ENCODE results near the gene IKZF5.

The IKZF5 gene

DNA sequence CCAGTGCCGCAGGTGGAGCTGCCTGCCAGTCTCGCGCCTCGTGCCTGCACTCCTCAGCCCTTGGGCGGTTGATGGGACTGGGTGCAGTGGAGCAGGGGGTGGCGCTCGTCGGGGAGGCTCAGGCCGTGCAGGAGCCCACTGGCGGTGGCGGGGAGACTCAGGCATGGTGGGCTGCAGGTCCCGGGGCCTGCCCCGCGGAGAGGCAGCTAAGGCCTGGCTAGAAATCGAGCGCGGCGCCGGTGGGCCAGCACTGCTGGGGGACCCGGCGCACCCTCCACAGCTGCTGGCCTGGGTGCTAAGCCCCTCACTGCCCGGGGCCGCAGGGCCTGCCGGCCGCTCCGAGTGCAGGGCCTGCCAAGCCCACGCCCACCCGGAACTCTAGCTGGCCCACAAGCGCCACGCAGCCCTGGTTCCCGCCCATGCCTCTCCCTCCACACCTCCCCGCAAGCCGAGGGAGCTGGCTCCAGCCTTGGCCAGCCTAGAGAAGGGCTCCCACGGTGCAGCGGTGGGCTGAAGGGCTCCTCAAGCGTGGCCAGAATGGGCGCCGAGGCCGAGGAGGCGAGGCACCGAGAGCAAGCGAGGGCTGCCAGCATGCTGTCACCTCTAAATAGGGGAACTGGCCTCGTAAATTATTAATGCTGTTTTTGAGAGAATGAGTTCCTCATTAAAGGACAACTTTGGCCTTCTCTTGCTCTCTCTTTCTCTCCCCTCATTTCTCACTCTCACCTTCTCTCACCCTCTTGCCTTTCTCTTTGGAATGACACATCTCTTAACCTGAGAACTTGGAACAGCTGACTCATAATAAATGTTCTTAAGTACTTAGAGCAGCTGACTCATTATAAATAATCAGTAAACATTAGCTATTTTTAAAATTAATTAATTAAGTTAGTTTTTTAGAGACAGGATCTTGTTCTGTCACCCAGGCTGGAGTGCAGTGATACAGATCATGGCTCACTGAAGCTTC, 5.1 kb upstream of the IKZF5 start:
- Histone ChIP-seq H3K27me3 (ENCODE audit: control insufficient read depth in 1 of 2, insufficient read depth in 2 of 2, low read length in 2 of 2) (no peaks in the 10 kb centered on the region), H3K9me3 (ENCODE audit: low read length) (no peaks in the 10 kb centered on the region), H3K9ac (ENCODE audit: low read length) (no peak overlapping the region), H3K27ac (ENCODE audit: low read depth, low read length) (no peak overlapping the region), H3K36me3 (ENCODE audit: insufficient read depth, low read length) (no peaks in the 10 kb centered on the region), H3K4me1 (ENCODE audit: insufficient read depth, low read length) (peaks cover 10% of the 10 kb centered on the region), H3K4me3 (ENCODE audit: low read depth in 1 of 2, low read length in 2 of 2) (no peak overlapping the region)

DNA sequence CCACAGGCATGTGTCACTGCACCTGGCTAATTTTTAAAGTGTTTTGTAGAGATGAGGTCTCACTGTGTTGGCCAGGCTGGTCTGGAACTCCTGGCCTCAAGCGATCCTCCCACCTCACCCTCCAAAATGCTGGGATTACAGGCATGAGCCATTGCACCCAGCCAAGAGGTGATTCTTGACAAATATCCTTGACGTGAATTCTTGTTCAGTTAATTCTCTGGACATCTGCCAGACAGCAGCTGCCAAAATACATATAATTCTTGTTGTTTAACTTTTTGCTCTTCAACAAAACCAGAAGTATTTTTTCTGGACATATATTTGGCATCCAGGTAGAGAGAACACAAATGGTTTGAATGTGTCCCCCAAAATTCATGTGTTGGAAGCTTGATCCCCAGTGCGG, 3.4 kb upstream of the IKZF5 start:
- no peak overlapping the region for H3K27ac ChIP-seq (ENCODE audit: low read depth, low read length)
- no peak overlapping the region for H3K4me3 ChIP-seq (ENCODE audit: low read depth in 1 of 2, low read length in 2 of 2)
- H3K27me3 ChIP-seq (ENCODE audit: control insufficient read depth in 1 of 2, insufficient read depth in 2 of 2, low read length in 2 of 2) = no peaks in the 10 kb centered on the region
- H3K36me3 ChIP-seq (ENCODE audit: insufficient read depth, low read length) = no peaks in the 10 kb centered on the region
- no peaks in the 10 kb centered on the region for H3K9me3 ChIP-seq (ENCODE audit: low read length)
- no peak overlapping the region for H3K9ac ChIP-seq (ENCODE audit: low read length)
- peaks cover 19% of the 10 kb centered on the region for H3K4me1 ChIP-seq (ENCODE audit: insufficient read depth, low read length)

DNA sequence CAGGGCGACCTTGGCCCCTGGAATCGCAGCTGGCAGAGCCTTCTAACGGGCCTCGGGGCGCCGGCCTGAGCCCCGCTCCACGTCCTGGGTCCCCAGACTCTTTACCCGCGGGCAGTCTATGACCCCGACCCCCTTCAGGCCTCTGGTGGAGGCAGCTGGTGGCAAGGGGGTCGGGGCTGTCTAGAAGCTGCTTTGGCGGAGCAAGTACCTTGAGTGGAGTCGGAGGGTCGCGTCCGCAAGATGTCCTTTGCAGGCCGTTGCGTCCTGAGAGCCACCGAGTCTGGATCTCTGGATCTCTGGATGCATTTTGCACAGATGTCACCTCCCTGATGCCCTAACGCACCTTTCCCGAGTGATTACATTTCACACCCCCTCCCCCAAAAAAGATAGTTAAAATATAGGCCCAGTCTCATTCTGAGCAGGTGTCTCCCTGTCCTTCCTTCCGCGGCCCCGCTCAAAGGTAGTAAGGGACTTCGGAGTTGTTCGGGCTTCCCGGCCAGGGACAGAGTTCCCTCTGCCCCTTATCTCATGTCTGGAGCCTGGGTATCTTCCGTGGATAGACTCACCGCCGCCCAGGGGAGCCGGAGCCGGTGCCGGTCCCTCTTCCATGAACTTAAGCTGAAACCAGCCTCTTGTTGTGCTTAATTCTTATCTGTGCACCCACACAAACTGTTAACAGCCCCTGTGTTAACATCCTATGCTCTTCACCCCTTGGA, 668 bp upstream of the IKZF5 start:
- H3K36me3 ChIP-seq (ENCODE audit: insufficient read depth, low read length) = no peaks in the 10 kb centered on the region
- H3K9ac ChIP-seq (ENCODE audit: low read length) = peak overlapping the region; percentile 87
- H3K9me3 ChIP-seq (ENCODE audit: low read length) = no peaks in the 10 kb centered on the region
- peak overlapping the region; percentile 69 for H3K27ac ChIP-seq (ENCODE audit: low read depth, low read length)
- H3K4me3 ChIP-seq (ENCODE audit: low read depth in 1 of 2, low read length in 2 of 2) = peak overlapping the region; percentile 59 to 96
- H3K27me3 ChIP-seq (ENCODE audit: control insufficient read depth in 1 of 2, insufficient read depth in 2 of 2, low read length in 2 of 2) = no peaks in the 10 kb centered on the region
- H3K4me1 ChIP-seq (ENCODE audit: insufficient read depth, low read length) = peaks cover 28% of the 10 kb centered on the region

DNA sequence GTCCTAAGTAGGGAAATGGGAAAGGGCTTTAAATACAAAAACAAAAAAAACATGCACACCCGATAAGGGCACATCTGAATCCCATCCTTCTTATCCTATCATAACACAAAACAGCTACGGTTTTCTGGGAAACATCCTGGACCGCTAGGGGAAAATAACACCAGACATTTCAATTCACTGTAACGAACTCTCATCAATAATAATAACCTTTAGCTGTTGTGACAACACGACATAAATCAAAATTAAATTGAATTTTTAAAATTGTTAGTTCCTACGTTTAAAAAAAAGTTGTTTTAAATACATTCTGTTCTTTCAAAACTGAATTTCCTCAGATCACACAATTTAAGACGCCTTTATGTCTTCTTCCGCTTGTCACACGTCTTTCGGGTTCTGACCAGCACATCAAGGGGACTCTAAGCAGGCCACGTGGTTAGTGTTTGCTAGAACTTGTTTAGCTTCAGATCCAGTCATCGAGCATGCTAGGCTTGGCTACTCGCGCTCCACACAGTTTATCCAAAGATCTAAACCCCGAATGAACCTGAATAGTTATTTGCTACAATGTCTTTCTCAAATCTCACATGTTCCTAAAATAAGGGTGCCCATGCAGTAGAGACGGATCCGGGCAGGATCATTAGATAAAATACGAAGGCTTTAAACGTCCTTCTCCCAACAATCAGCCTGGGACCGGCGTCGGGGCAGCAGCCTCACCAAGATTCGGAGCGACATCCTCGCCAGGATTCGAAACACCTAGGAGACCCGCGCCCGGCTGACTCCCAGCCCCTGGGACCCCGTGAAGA, 839 bp downstream of the IKZF5 start:
- Histone ChIP-seq H3K4me1 (ENCODE audit: insufficient read depth, low read length) (peaks cover 28% of the 10 kb centered on the region), H3K27ac (ENCODE audit: low read depth, low read length) (peak overlapping the region; percentile 83)

DNA sequence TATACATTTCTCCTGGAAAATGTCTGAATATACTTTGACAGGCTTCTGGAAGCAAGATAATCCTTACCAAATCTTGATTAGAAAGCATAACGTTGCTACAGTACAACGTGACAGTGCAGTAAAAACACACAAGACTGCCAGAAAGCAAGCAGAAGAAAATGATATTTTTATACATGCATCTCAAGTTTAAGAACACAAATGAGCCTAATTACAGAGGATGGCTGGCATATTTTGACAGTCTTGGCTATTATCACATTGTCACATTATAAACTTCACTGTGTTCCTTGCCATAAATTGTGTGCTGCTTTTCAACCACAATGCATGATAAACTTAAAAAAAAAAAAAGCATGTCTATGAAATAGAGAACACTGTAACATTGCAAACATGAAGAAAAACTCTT, 4.3 kb downstream of the IKZF5 start:
- Histone ChIP-seq H3K27me3 (ENCODE audit: control insufficient read depth in 1 of 2, insufficient read depth in 2 of 2, low read length in 2 of 2) (no peaks in the 10 kb centered on the region), H3K27ac (ENCODE audit: low read depth, low read length) (no peak overlapping the region), H3K9ac (ENCODE audit: low read length) (no peak overlapping the region), H3K36me3 (ENCODE audit: insufficient read depth, low read length) (no peaks in the 10 kb centered on the region), H3K9me3 (ENCODE audit: low read length) (no peaks in the 10 kb centered on the region), H3K4me1 (ENCODE audit: insufficient read depth, low read length) (peaks cover 22% of the 10 kb centered on the region), H3K4me3 (ENCODE audit: low read depth in 1 of 2, low read length in 2 of 2) (no peak overlapping the region)

More for the DNA sequence above, 839 bp downstream of the IKZF5 start:
- peak overlapping the region; percentile 92 to 98 for H3K4me3 ChIP-seq (ENCODE audit: low read depth in 1 of 2, low read length in 2 of 2)
- H3K36me3 ChIP-seq (ENCODE audit: insufficient read depth, low read length) = no peaks in the 10 kb centered on the region
- no peaks in the 10 kb centered on the region for H3K9me3 ChIP-seq (ENCODE audit: low read length)
- H3K9ac ChIP-seq (ENCODE audit: low read length) = peak overlapping the region; percentile 83
- no peaks in the 10 kb centered on the region for H3K27me3 ChIP-seq (ENCODE audit: control insufficient read depth in 1 of 2, insufficient read depth in 2 of 2, low read length in 2 of 2)

DNA sequence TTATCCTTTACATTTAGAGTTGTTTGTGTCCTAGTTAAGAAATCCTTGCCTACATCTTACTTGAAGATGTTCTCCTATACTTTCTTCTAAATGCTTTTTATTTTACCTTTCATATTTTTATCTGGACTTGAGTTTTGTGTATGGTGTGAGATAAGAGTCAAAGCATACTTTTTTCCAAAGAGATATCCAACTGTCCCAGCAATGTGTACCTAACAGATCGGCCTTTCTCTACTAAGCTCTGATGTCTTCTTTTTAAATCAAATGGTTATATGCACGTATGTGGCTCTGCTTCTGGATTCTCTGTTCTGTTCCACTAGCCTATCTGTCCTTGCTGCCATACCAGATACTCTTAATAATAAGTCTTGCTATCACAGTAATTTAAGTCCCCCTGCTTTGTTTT, 7.2 kb downstream of the IKZF5 start:
- H3K9ac ChIP-seq (ENCODE audit: low read length) = no peak overlapping the region
- no peak overlapping the region for H3K27ac ChIP-seq (ENCODE audit: low read depth, low read length)
- H3K4me3 ChIP-seq (ENCODE audit: low read depth in 1 of 2, low read length in 2 of 2) = no peak overlapping the region
- H3K36me3 ChIP-seq (ENCODE audit: insufficient read depth, low read length) = peaks cover 18% of the 10 kb centered on the region
- H3K4me1 ChIP-seq (ENCODE audit: insufficient read depth, low read length) = peaks cover 8% of the 10 kb centered on the region
- H3K27me3 ChIP-seq (ENCODE audit: control insufficient read depth in 1 of 2, insufficient read depth in 2 of 2, low read length in 2 of 2) = no peaks in the 10 kb centered on the region
- H3K9me3 ChIP-seq (ENCODE audit: low read length) = no peaks in the 10 kb centered on the region

DNA sequence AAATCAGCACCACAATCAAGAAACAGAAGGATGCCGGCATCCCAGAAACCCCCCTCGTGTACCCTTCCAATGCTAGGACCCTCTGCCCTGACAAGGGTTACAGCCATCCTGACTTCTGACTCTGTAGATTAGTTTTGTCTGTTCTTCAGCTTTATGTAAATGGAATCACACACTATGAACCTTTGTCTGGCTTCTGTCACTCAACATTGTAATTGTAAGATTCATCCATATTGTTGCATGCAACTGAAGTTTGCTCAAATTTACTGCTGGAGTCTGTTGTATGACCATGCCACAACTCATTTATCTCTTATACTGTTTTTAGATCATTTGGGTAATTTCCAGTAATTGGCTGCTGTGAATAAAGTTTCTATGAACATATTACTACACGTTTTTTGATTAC, 8.4 kb downstream of the IKZF5 start:
- Histone ChIP-seq H3K9me3 (ENCODE audit: low read length) (no peaks in the 10 kb centered on the region), H3K9ac (ENCODE audit: low read length) (no peak overlapping the region), H3K4me3 (ENCODE audit: low read depth in 1 of 2, low read length in 2 of 2) (no peak overlapping the region), H3K36me3 (ENCODE audit: insufficient read depth, low read length) (peaks cover 29% of the 10 kb centered on the region), H3K4me1 (ENCODE audit: insufficient read depth, low read length) (peaks cover 5% of the 10 kb centered on the region), H3K27me3 (ENCODE audit: control insufficient read depth in 1 of 2, insufficient read depth in 2 of 2, low read length in 2 of 2) (no peaks in the 10 kb centered on the region), H3K27ac (ENCODE audit: low read depth, low read length) (no peak overlapping the region)

DNA sequence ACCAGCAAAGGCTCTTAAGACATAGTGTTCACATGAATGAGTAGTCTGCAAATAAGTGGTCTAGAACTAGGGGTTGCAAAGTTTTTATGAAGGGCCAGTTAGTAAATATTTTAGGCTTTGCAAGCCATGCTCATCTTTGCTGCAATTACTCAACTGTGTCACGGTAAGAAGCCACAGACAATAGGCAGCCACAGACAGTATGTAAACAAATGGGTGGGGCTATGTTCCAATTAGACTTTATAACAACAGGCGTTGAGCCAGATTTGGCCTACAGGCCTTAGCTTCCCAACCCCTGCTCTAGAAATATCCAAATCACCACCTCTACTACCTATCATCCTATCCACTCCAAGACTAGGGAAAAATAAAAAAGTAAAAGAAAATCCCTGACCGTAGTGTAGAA, 9.2 kb downstream of the IKZF5 start:
- Histone ChIP-seq H3K27ac (ENCODE audit: low read depth, low read length) (no peak overlapping the region), H3K9me3 (ENCODE audit: low read length) (no peaks in the 10 kb centered on the region), H3K4me1 (ENCODE audit: insufficient read depth, low read length) (peaks cover 5% of the 10 kb centered on the region), H3K4me3 (ENCODE audit: low read depth in 1 of 2, low read length in 2 of 2) (no peak overlapping the region), H3K9ac (ENCODE audit: low read length) (no peak overlapping the region), H3K36me3 (ENCODE audit: insufficient read depth, low read length) (peaks cover 33% of the 10 kb centered on the region), H3K27me3 (ENCODE audit: control insufficient read depth in 1 of 2, insufficient read depth in 2 of 2, low read length in 2 of 2) (no peaks in the 10 kb centered on the region)

DNA sequence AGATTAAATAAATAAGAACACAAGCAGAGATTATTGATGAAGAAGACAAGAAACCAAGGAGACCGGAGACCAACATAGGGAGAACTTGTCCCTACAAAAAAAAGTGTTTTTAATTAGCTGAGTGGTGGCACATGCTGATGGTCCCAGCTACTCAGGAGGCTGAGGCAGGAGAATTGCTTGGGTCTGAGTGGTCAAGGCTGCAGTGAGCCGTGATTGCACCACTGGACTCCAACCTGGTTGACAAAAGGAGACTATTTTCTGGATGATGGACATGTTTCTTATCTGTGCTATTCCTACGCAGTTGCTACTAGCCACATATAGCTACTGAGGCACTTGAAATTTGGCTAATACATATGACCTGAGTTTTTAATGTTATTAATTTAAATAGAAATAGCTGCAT, 9.7 kb downstream of the IKZF5 start:
- H3K4me1 ChIP-seq (ENCODE audit: insufficient read depth, low read length) = peaks cover 5% of the 10 kb centered on the region
- H3K27ac ChIP-seq (ENCODE audit: low read depth, low read length) = no peak overlapping the region
- H3K4me3 ChIP-seq (ENCODE audit: low read depth in 1 of 2, low read length in 2 of 2) = no peak overlapping the region
- no peaks in the 10 kb centered on the region for H3K27me3 ChIP-seq (ENCODE audit: control insufficient read depth in 1 of 2, insufficient read depth in 2 of 2, low read length in 2 of 2)
- H3K9me3 ChIP-seq (ENCODE audit: low read length) = no peaks in the 10 kb centered on the region
- no peak overlapping the region for H3K9ac ChIP-seq (ENCODE audit: low read length)
- H3K36me3 ChIP-seq (ENCODE audit: insufficient read depth, low read length) = peaks cover 37% of the 10 kb centered on the region

DNA sequence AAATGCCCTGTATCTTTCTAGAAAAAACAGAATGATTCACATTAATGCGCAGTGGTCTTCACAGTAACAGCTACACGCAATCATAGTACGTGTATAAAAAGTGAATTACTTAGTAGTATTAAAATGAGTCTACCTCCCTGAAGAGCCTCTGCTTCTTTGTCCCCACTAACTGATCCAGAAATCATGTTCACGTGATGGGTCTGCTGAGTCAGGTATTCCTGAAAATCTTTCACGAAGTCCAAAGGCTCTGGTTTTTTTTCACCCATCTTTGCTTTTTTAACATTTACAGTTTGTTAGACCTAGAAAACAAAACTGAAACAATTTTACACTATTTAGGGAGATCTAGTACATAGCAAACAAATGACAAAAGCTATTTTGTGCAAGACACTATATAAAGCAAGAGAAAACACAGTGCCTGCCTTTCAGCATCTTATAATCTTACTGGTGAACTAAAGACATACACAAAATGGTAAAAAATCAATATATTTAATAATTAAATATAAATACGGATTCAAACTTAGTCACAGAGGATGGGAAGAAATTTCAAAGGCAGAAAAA, 10.2 kb downstream of the IKZF5 start:
- Histone ChIP-seq H3K27ac (ENCODE audit: low read depth, low read length) (no peak overlapping the region), H3K9ac (ENCODE audit: low read length) (no peak overlapping the region)

DNA sequence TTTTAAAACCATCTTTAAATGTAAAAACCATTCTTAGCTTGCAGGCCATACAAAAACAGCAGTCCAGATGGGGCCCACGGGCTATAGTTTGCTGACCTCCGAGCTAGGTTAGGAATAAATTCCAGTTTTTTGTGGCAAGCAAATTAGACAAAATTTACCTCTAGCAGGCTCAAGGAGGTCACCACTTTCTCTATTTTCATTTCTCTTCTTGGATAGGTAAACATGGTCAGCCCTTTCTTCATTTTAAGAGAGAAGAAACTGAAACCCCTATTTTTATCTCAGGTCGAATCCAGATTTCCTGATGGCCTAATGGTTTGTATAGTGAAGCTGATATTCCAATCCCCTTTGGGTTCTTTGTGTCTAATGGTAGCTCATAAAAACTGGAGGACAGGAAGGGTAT, 10.7 kb downstream of the IKZF5 start:
- H3K4me3 ChIP-seq (ENCODE audit: low read depth in 1 of 2, low read length in 2 of 2) = no peak overlapping the region
- peaks cover 42% of the 10 kb centered on the region for H3K36me3 ChIP-seq (ENCODE audit: insufficient read depth, low read length)
- no peaks in the 10 kb centered on the region for H3K9me3 ChIP-seq (ENCODE audit: low read length)
- peaks cover 5% of the 10 kb centered on the region for H3K4me1 ChIP-seq (ENCODE audit: insufficient read depth, low read length)
- no peak overlapping the region for H3K27ac ChIP-seq (ENCODE audit: low read depth, low read length)
- no peaks in the 10 kb centered on the region for H3K27me3 ChIP-seq (ENCODE audit: control insufficient read depth in 1 of 2, insufficient read depth in 2 of 2, low read length in 2 of 2)
- H3K9ac ChIP-seq (ENCODE audit: low read length) = no peak overlapping the region

More for the DNA sequence above, 10.2 kb downstream of the IKZF5 start:
- H3K9me3 ChIP-seq (ENCODE audit: low read length) = no peaks in the 10 kb centered on the region
- H3K4me1 ChIP-seq (ENCODE audit: insufficient read depth, low read length) = peaks cover 5% of the 10 kb centered on the region
- no peaks in the 10 kb centered on the region for H3K27me3 ChIP-seq (ENCODE audit: control insufficient read depth in 1 of 2, insufficient read depth in 2 of 2, low read length in 2 of 2)
- peaks cover 42% of the 10 kb centered on the region for H3K36me3 ChIP-seq (ENCODE audit: insufficient read depth, low read length)
- H3K4me3 ChIP-seq (ENCODE audit: low read depth in 1 of 2, low read length in 2 of 2) = no peak overlapping the region

Measured in muscle layer of colon (tissue), 2 donors.